HG02885 (cell line): ENCODE results near the gene CARD11.

Experiments
- ATAC-seq: cut with Tn5 transposase; IDR thresholded peaks from one replicate; pipeline ENCODE4 v1.9.1; 2021; ENCODE audit warnings: mild to moderate bottlenecking; ENCODE audit not compliant: unreplicated experiment, poor library complexity

CARD11 gene

GRCh38 chr7:2886900-2887299, 156.8 kb downstream of the CARD11 start:
- ATAC-seq: no peak

GRCh38 chr7:2886391-2886790, 157.3 kb downstream of the CARD11 start:
- no peak for ATAC-seq

GRCh38 chr7:2884161-2884560, 159.5 kb downstream of the CARD11 start:
- ATAC-seq: no peak

- ATAC-seq: no peak
Observed at GRCh38 chr7:2883101-2883500, 160.6 kb downstream of the CARD11 start.

- ATAC-seq: no peak
Observed at GRCh38 chr7:2882111-2882510, 161.6 kb downstream of the CARD11 start.

- ATAC-seq: no peak
Observed at GRCh38 chr7:2880874-2881533, 162.7 kb downstream of the CARD11 start.

GRCh38 chr7:2880051-2880450, 163.6 kb downstream of the CARD11 start:
- no peak for ATAC-seq

- ATAC-seq: no peak
Observed at GRCh38 chr7:2879354-2879753, 164.3 kb downstream of the CARD11 start.

GRCh38 chr7:2878306-2878705, 165.4 kb downstream of the CARD11 start:
- no peak for ATAC-seq

- ATAC-seq: no peak
Observed at GRCh38 chr7:2876031-2876731, 167.5 kb downstream of the CARD11 start.

GRCh38 chr7:2873686-2874551, 169.7 kb downstream of the CARD11 start:
- ATAC-seq: no peak

GRCh38 chr7:2873146-2873545, 170.5 kb downstream of the CARD11 start:
- ATAC-seq: no peak

- ATAC-seq: no peak
Observed at GRCh38 chr7:2872296-2872874, 171.3 kb downstream of the CARD11 start.

GRCh38 chr7:2870471-2870931, 173.2 kb downstream of the CARD11 start:
- peak; percentile 58 for ATAC-seq

- no peak for ATAC-seq
Observed at GRCh38 chr7:2869981-2870380, 173.7 kb downstream of the CARD11 start.

- no peak for ATAC-seq
Observed at GRCh38 chr7:2866601-2867000, 177.1 kb downstream of the CARD11 start.

GRCh38 chr7:2864999-2865670, 178.5 kb downstream of the CARD11 start:
- ATAC-seq: peak; percentile 32

GRCh38 chr7:2864204-2864985, 179.3 kb downstream of the CARD11 start:
- ATAC-seq: no peak

- ATAC-seq: peak; percentile 97
Observed at GRCh38 chr7:2863461-2864066, 180.1 kb downstream of the CARD11 start.
